GM23338 (cell line): Measurements from ENCODE around the gene MAP4K1. TPM values are rescaled to one million over a fixed set of nuclear protein-coding genes. Genes with fewer than 3 reads are reported as not detected.

Experiments used
- ATAC-seq: fragments of 200-7000 bp; cut with Tn5 transposase; 3 replicates; pipeline ENCODE4 v1.9.1; 2020
- DNase-seq: peaks from one replicate; pipeline ENCODE4 v3.0.0-alpha.2; 2015; ENCODE audit warnings: low spot score
- H2AFZ ChIP-seq: fragments of 200-600 bp; sonication (generic); 2 replicates; pipeline ENCODE4 v1.8.0; 2016; ENCODE audit warnings: antibody characterized with exemption, mild to moderate bottlenecking, moderate library complexity
- H3F3A ChIP-seq: fragments of 200-600 bp; sonication (generic); replicated peaks from 2 replicates; pipeline ENCODE4 v1.8.0; 2017; ENCODE audit warnings: antibody characterized with exemption, mixed run types, low read depth
- H3K27ac ChIP-seq: fragments of 200-600 bp; sonication (generic); 2 replicates; pipeline ENCODE4 v1.6.1; 2016; ENCODE audit warnings: low read depth
- H3K27me3 ChIP-seq: fragments of 200-600 bp; sonication (generic); 2 replicates; pipeline ENCODE4 v1.8.0; 2016; ENCODE audit warnings: mild to moderate bottlenecking, mixed run types, moderate library complexity; ENCODE audit not compliant: insufficient read depth
- H3K36me3 ChIP-seq: fragments of 200-600 bp; sonication (generic); 2 replicates; pipeline ENCODE4 v1.8.0; 2016; ENCODE audit warnings: mild to moderate bottlenecking; ENCODE audit not compliant: insufficient read depth
- H3K4me1 ChIP-seq: fragments of 200-600 bp; sonication (generic); 2 replicates; pipeline ENCODE4 v1.8.0; 2016; ENCODE audit warnings: mild to moderate bottlenecking, moderate library complexity; ENCODE audit not compliant: insufficient read depth
- H3K4me2 ChIP-seq: fragments of 200-600 bp; sonication (generic); 2 replicates; pipeline ENCODE4 v1.7.1; 2017; ENCODE audit warnings: mixed run types
- H3K4me3 ChIP-seq: fragments of 200-600 bp; sonication (generic); 2 replicates; pipeline ENCODE4 v1.6.1; 2016; ENCODE audit warnings: mixed run types
- H3K79me2 ChIP-seq: fragments of 200-600 bp; sonication (generic); replicated peaks from 2 replicates; pipeline ENCODE4 v1.8.0; 2017; ENCODE audit warnings: mild to moderate bottlenecking; ENCODE audit not compliant: insufficient read depth
- H3K9me2 ChIP-seq: fragments of 200-600 bp; sonication (generic); 2 replicates; pipeline ENCODE4 v1.8.0; 2017; ENCODE audit not compliant: insufficient read depth
- H4K20me1 ChIP-seq: fragments of 200-600 bp; sonication (generic); replicated peaks from 2 replicates; pipeline ENCODE4 v1.8.0; 2017; ENCODE audit warnings: mild to moderate bottlenecking; ENCODE audit not compliant: insufficient read depth
- H3K27ac Mint-ChIP-seq: 2 replicates; pipeline ENCODE4 v1.8.0; 2020; ENCODE audit warnings: inconsistent platforms, mild to moderate bottlenecking, moderate library complexity, mixed read lengths
- H3K27me3 Mint-ChIP-seq: 3 replicates; pipeline ENCODE4 v1.8.0; 2022; ENCODE audit warnings: low read depth, mild to moderate bottlenecking, moderate library complexity, mixed read lengths, inconsistent platforms; ENCODE audit not compliant: insufficient read depth, poor library complexity
- H3K36me3 Mint-ChIP-seq: 3 replicates; pipeline ENCODE4 v1.8.0; 2021; ENCODE audit warnings: low read depth, mild to moderate bottlenecking, inconsistent platforms, moderate library complexity, mixed read lengths
- H3K4me1 Mint-ChIP-seq: 3 replicates; pipeline ENCODE4 v1.8.0; 2020; ENCODE audit warnings: mild to moderate bottlenecking, inconsistent platforms, mixed read lengths
- H3K4me3 Mint-ChIP-seq: 3 replicates; pipeline ENCODE4 v1.8.0; 2021; ENCODE audit warnings: moderate library complexity, mild to moderate bottlenecking, inconsistent platforms, mixed read lengths
- H3K9me3 Mint-ChIP-seq: 3 replicates; pipeline ENCODE4 v1.8.0; 2020; ENCODE audit warnings: moderate library complexity, mild to moderate bottlenecking, inconsistent platforms, mixed read lengths
- CREB1 ChIP-seq: fragments of 250-450 bp; sonication (Bioruptor Pico); IDR thresholded peaks from 2 replicates; pipeline ENCODE4 v1.5.0; 2020; ENCODE audit warnings: low read depth, mild to moderate bottlenecking, moderate library complexity
- CTCF ChIP-seq, 2 experiments: fragments of 200-600 bp in 1 of 2; sonication (generic) in 1 of 2; conservative IDR thresholded peaks; 2 replicates each; pipeline versions ENCODE4 v1.5.1 to v1.6.1; 2016 to 2017; ENCODE audit warnings: antibody characterized with exemption in 2 of 2, low read depth in 2 of 2, mild to moderate bottlenecking in 2 of 2, moderate library complexity in 1 of 2
- EZH2 ChIP-seq: fragments of 200-600 bp; sonication (generic); IDR thresholded peaks from one replicate; pipeline ENCODE4 v1.8.0; 2017; ENCODE audit warnings: antibody characterized with exemption, mild to moderate bottlenecking, low read depth; ENCODE audit not compliant: unreplicated experiment
- EZH2phosphoT487 ChIP-seq: fragments of 200-600 bp; sonication (generic); IDR thresholded peaks from one replicate; pipeline ENCODE4 v1.8.1; 2018; ENCODE audit warnings: antibody characterized with exemption; ENCODE audit not compliant: unreplicated experiment
- JUNB ChIP-seq: IDR thresholded peaks from one replicate; pipeline ENCODE4 v1.6.1; 2016; ENCODE audit warnings: antibody characterized with exemption; ENCODE audit not compliant: unreplicated experiment
- NANOG ChIP-seq: IDR thresholded peaks from 2 replicates; pipeline ENCODE4 v1.6.1; 2016; ENCODE audit warnings: antibody characterized with exemption, borderline replicate concordance
- POLR2AphosphoS5 ChIP-seq: IDR thresholded peaks from 2 replicates; pipeline ENCODE4 v1.6.1; 2016; ENCODE audit warnings: antibody characterized with exemption, low read depth
- STAT1 ChIP-seq: IDR thresholded peaks from one replicate; pipeline ENCODE4 v1.6.1; 2016; ENCODE audit warnings: antibody characterized with exemption; ENCODE audit not compliant: unreplicated experiment
- ZNF114 ChIP-seq: fragments of 250-450 bp; sonication (Bioruptor Pico); IDR thresholded peaks from 2 replicates; pipeline ENCODE4 v1.5.0; 2020; ENCODE audit warnings: mild to moderate bottlenecking, moderate library complexity
- ZNF331 ChIP-seq: fragments of 250-450 bp; sonication (Bioruptor Pico); IDR thresholded peaks from 2 replicates; pipeline ENCODE4 v1.5.0; 2020; ENCODE audit warnings: low read depth, mild to moderate bottlenecking, moderate library complexity
- polyA plus RNA-seq: library from polyadenylated mRNA; unstranded; fragments of >200 nt; fragmentation: Nextera tagmentation; extraction: Ambion mirVana; gene quantifications from 2 replicates; pipeline ENCODE4 v1.2.1, GENCODE V29; 2016
- total RNA-seq: library from RNA; depleted of rRNA; stranded (reverse); fragments of >200 nt; shearing (Covaris generic); gene quantifications from 2 replicates; pipeline ENCODE4 v1.2.3, GENCODE V29; 2014
- TF ChIP-seq, protein P1 (sequence below): IDR thresholded peaks from one replicate; pipeline ENCODE4 v1.6.1; 2018; ENCODE audit warnings: antibody characterized with exemption; ENCODE audit not compliant: unreplicated experiment
- TF ChIP-seq, protein P2 (sequence below): IDR thresholded peaks from 2 replicates; pipeline ENCODE4 v1.6.1; 2016; ENCODE audit warnings: antibody characterized with exemption
- TF ChIP-seq, protein P3 (sequence below): fragments of 250-450 bp; sonication (Bioruptor Pico); IDR thresholded peaks from 2 replicates; pipeline ENCODE4 v1.5.0; 2020; ENCODE audit warnings: mild to moderate bottlenecking, moderate library complexity

Gene MAP4K1
- total and polyA plus RNA-seq, 2 experiments from 2014 or later = 7.7 to 44.6 TPM

DNA sequence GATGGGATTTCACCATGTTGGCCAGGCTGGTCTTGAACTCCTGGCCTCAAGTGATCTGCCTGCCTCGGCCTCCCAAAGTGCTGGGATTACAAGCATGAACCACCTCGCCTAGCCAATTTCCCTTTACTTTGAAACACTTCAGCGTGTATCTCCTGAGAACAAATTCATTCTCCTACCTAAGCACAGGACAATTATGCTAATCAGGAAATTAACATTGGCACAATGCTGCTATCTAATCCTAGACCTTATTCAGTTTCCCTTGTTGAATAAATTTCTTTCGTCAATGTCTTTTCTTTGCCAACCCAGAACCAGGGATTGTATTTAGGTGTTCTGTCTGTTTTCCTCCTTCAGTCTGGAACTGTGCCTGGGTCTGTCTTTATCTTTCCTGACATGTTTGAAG is 67.8 kb downstream of the MAP4K1 start:
- no peaks in the 10 kb centered on the region for H3K9me3 Mint-ChIP-seq
- no peak overlapping the region for H3K4me2 ChIP-seq
- H3K4me1 ChIP-seq = no peaks in the 10 kb centered on the region
- H3K9me2 ChIP-seq = no peaks in the 10 kb centered on the region
- no peak for TF ChIP-seq CTCF (conservative IDR thresholded peaks at IDR 0.05; ENCODE audit: low read depth in 2 of 2)
- TF ChIP-seq, protein P1, sequence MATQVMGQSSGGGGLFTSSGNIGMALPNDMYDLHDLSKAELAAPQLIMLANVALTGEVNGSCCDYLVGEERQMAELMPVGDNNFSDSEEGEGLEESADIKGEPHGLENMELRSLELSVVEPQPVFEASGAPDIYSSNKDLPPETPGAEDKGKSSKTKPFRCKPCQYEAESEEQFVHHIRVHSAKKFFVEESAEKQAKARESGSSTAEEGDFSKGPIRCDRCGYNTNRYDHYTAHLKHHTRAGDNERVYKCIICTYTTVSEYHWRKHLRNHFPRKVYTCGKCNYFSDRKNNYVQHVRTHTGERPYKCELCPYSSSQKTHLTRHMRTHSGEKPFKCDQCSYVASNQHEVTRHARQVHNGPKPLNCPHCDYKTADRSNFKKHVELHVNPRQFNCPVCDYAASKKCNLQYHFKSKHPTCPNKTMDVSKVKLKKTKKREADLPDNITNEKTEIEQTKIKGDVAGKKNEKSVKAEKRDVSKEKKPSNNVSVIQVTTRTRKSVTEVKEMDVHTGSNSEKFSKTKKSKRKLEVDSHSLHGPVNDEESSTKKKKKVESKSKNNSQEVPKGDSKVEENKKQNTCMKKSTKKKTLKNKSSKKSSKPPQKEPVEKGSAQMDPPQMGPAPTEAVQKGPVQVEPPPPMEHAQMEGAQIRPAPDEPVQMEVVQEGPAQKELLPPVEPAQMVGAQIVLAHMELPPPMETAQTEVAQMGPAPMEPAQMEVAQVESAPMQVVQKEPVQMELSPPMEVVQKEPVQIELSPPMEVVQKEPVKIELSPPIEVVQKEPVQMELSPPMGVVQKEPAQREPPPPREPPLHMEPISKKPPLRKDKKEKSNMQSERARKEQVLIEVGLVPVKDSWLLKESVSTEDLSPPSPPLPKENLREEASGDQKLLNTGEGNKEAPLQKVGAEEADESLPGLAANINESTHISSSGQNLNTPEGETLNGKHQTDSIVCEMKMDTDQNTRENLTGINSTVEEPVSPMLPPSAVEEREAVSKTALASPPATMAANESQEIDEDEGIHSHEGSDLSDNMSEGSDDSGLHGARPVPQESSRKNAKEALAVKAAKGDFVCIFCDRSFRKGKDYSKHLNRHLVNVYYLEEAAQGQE = no peak
- TF ChIP-seq EZH2phosphoT487 = no peak
- no peak for TF ChIP-seq EZH2
- no peak for TF ChIP-seq POLR2AphosphoS5
- TF ChIP-seq STAT1 = no peak
- no peak for TF ChIP-seq CREB1 (CRISPR knock-in tag)
- TF ChIP-seq ZNF114 (CRISPR knock-in tag) = no peak
- TF ChIP-seq JUNB = no peak
- TF ChIP-seq, protein P2, sequence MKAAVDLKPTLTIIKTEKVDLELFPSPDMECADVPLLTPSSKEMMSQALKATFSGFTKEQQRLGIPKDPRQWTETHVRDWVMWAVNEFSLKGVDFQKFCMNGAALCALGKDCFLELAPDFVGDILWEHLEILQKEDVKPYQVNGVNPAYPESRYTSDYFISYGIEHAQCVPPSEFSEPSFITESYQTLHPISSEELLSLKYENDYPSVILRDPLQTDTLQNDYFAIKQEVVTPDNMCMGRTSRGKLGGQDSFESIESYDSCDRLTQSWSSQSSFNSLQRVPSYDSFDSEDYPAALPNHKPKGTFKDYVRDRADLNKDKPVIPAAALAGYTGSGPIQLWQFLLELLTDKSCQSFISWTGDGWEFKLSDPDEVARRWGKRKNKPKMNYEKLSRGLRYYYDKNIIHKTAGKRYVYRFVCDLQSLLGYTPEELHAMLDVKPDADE = no peak
- TF ChIP-seq NANOG = no peak
- TF ChIP-seq, protein P3, sequence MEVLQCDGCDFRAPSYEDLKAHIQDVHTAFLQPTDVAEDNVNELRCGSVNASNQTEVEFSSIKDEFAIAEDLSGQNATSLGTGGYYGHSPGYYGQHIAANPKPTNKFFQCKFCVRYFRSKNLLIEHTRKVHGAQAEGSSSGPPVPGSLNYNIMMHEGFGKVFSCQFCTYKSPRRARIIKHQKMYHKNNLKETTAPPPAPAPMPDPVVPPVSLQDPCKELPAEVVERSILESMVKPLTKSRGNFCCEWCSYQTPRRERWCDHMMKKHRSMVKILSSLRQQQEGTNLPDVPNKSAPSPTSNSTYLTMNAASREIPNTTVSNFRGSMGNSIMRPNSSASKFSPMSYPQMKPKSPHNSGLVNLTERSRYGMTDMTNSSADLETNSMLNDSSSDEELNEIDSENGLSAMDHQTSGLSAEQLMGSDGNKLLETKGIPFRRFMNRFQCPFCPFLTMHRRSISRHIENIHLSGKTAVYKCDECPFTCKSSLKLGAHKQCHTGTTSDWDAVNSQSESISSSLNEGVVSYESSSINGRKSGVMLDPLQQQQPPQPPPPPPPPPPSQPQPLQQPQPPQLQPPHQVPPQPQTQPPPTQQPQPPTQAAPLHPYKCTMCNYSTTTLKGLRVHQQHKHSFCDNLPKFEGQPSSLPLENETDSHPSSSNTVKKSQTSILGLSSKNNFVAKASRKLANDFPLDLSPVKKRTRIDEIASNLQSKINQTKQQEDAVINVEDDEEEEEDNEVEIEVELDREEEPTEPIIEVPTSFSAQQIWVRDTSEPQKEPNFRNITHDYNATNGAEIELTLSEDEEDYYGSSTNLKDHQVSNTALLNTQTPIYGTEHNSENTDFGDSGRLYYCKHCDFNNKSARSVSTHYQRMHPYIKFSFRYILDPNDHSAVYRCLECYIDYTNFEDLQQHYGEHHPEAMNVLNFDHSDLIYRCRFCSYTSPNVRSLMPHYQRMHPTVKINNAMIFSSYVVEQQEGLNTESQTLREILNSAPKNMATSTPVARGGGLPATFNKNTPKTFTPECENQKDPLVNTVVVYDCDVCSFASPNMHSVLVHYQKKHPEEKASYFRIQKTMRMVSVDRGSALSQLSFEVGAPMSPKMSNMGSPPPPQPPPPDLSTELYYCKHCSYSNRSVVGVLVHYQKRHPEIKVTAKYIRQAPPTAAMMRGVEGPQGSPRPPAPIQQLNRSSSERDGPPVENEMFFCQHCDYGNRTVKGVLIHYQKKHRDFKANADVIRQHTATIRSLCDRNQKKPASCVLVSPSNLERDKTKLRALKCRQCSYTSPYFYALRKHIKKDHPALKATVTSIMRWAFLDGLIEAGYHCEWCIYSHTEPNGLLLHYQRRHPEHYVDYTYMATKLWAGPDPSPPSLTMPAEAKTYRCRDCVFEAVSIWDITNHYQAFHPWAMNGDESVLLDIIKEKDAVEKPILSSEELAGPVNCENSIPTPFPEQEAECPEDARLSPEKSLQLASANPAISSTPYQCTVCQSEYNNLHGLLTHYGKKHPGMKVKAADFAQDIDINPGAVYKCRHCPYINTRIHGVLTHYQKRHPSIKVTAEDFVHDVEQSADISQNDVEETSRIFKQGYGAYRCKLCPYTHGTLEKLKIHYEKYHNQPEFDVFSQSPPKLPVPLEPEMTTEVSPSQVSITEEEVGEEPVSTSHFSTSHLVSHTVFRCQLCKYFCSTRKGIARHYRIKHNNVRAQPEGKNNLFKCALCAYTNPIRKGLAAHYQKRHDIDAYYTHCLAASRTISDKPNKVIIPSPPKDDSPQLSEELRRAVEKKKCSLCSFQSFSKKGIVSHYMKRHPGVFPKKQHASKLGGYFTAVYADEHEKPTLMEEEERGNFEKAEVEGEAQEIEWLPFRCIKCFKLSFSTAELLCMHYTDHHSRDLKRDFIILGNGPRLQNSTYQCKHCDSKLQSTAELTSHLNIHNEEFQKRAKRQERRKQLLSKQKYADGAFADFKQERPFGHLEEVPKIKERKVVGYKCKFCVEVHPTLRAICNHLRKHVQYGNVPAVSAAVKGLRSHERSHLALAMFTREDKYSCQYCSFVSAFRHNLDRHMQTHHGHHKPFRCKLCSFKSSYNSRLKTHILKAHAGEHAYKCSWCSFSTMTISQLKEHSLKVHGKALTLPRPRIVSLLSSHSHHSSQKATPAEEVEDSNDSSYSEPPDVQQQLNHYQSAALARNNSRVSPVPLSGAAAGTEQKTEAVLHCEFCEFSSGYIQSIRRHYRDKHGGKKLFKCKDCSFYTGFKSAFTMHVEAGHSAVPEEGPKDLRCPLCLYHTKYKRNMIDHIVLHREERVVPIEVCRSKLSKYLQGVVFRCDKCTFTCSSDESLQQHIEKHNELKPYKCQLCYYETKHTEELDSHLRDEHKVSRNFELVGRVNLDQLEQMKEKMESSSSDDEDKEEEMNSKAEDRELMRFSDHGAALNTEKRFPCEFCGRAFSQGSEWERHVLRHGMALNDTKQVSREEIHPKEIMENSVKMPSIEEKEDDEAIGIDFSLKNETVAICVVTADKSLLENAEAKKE (CRISPR knock-in tag) = no peak
- TF ChIP-seq ZNF331 = no peak
- no peaks in the 10 kb centered on the region for H3K79me2 ChIP-seq
- H3K4me1 Mint-ChIP-seq = peaks cover 5% of the 10 kb centered on the region; the same call in 1 of the 3 replicates
- ATAC-seq (no peak), DNase-seq (no peak)
- no peak overlapping the region; the same call in 2 of the 3 replicates for H3K4me3 Mint-ChIP-seq
- no peak overlapping the region for H3K27ac ChIP-seq
- H3K27me3 Mint-ChIP-seq = peaks cover 12% of the 10 kb centered on the region
- H3K27ac Mint-ChIP-seq = no peak overlapping the region
- no peaks in the 10 kb centered on the region for H4K20me1 ChIP-seq
- peaks cover 7% of the 10 kb centered on the region; the same call in 1 of the 2 replicates for H3K36me3 ChIP-seq
- no peak overlapping the region for H2AFZ ChIP-seq
- H3K36me3 Mint-ChIP-seq = peaks cover 57% of the 10 kb centered on the region
- no peaks in the 10 kb centered on the region for H3K27me3 ChIP-seq
- no peaks in the 10 kb centered on the region for H3F3A ChIP-seq
- no peak overlapping the region for H3K4me3 ChIP-seq
